ENCODE measurements around the gene PCCA. TPM values are rescaled to one million over a fixed set of nuclear protein-coding genes. Genes with fewer than 3 reads are reported as not detected.

PCCA gene
- total and polyA plus RNA-seq, 7 donors, result 18.0 to 45.6 (median 42.8) TPM

GRCh38 chr13:100545684-100546061, 456.8 kb downstream of the PCCA start:
- Histone ChIP-seq H3K27ac (no peak overlapping the region), H3K4me3 (no peak overlapping the region), H3K36me3 (no peaks in the 10 kb centered on the region), H3K27me3 (no peaks in the 10 kb centered on the region), H3K4me1 (peaks cover 2 to 46% (median 28%) of the 10 kb centered on the region in 4 donors), H3K9me3 (no peaks in the 10 kb centered on the region)
- DNase-seq, result no peak
- intact Hi-C loops (cut with DNase I), result loop anchor here (5.0 kb wide), 1 partner anchor 42 kb away; the partner anchor contains the start of gene GGACT
- TF ChIP-seq POLR2AphosphoS5 (IDR thresholded peaks at IDR 0.05) (no peak), POLR2A (IDR thresholded peaks at IDR 0.05) (no peak), EP300 (IDR thresholded peaks at IDR 0.05) (no peak)
- TF ChIP-seq, protein P1, sequence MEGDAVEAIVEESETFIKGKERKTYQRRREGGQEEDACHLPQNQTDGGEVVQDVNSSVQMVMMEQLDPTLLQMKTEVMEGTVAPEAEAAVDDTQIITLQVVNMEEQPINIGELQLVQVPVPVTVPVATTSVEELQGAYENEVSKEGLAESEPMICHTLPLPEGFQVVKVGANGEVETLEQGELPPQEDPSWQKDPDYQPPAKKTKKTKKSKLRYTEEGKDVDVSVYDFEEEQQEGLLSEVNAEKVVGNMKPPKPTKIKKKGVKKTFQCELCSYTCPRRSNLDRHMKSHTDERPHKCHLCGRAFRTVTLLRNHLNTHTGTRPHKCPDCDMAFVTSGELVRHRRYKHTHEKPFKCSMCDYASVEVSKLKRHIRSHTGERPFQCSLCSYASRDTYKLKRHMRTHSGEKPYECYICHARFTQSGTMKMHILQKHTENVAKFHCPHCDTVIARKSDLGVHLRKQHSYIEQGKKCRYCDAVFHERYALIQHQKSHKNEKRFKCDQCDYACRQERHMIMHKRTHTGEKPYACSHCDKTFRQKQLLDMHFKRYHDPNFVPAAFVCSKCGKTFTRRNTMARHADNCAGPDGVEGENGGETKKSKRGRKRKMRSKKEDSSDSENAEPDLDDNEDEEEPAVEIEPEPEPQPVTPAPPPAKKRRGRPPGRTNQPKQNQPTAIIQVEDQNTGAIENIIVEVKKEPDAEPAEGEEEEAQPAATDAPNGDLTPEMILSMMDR (IDR thresholded peaks at IDR 0.05), result no peak
- 90 to 93% methylated on average over 4 of the region's 4 CpGs for WGBS, 2 donors

DNA sequence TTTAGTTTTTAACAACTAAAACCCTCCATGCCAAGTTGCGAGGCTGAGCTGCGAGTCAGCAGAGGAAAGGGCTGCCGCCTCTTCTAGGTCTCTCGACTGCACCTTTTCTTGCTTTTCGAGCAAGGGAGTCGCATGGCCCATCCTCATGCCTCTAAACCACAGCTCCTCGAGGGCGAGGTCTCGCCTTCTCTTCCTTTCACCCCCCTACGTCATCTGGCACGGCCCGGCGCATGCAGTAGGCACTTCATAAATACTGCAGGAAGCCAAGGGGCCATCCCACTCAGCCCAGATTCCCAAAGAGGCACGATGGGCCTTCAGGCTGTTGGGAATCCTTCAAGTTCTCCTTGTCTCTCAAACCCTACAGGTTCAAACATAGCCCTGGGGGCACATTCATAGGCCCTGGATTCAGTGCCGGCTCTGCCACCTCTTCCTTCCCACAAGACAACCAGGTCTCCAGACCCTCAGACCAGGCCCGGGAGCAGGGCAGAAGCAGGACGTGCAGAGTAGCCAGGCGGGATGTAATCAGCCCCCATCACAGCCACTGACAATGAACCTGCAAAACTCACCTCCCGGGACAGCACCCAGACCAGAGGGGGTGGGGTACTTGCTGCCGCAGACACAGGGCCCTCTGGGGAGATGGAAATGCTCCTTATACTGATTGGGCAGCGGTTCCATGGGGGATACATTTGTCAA, 458.0 kb downstream of the PCCA start:
- H3K36me3 ChIP-seq, result no peaks in the 10 kb centered on the region
- TF ChIP-seq EP300 (IDR thresholded peaks at IDR 0.05) (no peak), POLR2A (IDR thresholded peaks at IDR 0.05) (no peak), POLR2AphosphoS5 (IDR thresholded peaks at IDR 0.05) (no peak)
- TF ChIP-seq, protein P1 (IDR thresholded peaks at IDR 0.05), result no peak
- WGBS, 2 donors, result 96% methylated on average over 21 of the region's 21 CpGs
- H3K27me3 ChIP-seq, result no peaks in the 10 kb centered on the region
- intact Hi-C loops (cut with DNase I), result loop anchor here (5.0 kb wide), 1 partner anchor 40 kb away; the partner anchor contains the start of gene GGACT
- H3K9me3 ChIP-seq, result no peaks in the 10 kb centered on the region
- peaks cover 2 to 47% (median 28%) of the 10 kb centered on the region in 4 donors for H3K4me1 ChIP-seq
- H3K4me3 ChIP-seq, result no peak overlapping the region
- DNase-seq, result no peak
- peak overlapping the region in 3 of 4 donors; percentile 71 to 78 (median 76) for H3K27ac ChIP-seq

DNA sequence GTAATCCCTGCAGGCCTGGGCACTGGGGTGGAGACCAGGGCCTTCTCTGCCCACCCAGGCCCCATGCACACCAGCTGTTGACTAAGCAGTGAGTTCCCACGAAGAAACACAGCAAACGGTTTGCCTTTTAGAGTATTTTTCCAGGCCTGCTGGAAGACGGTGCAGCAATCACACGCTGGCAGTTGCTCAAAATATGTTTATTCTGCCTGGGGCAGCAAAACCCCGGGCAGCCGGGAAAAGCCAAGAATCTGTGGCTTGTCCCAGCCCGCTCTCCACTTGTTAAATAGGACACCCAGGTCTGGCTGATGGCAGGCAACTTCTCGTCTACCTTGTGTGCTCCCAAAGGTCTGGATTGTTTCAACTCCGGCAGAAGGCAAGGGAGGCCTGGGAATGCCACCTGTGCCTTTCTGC, 458.9 kb downstream of the PCCA start:
- no peaks in the 10 kb centered on the region for H3K36me3 ChIP-seq
- TF ChIP-seq, protein P1 (IDR thresholded peaks at IDR 0.05), result no peak
- TF ChIP-seq POLR2AphosphoS5 (IDR thresholded peaks at IDR 0.05), result peak; percentile 28 to 72 (median 58)
- intact Hi-C loops (cut with DNase I), result loop anchor here (5.0 kb wide), 1 partner anchor 40 kb away; the partner anchor contains the start of gene GGACT
- H3K4me1 ChIP-seq, result peaks cover 2 to 47% (median 28%) of the 10 kb centered on the region in 4 donors
- H3K4me3 ChIP-seq, result no peak overlapping the region
- peak overlapping the region in 3 of 4 donors; percentile 71 to 78 (median 76) for H3K27ac ChIP-seq
- 82 to 90% methylated on average over 9 of the region's 9 CpGs for WGBS, 2 donors
- no peaks in the 10 kb centered on the region for H3K27me3 ChIP-seq
- H3K9me3 ChIP-seq, result no peaks in the 10 kb centered on the region
- DNase-seq, result no peak

GRCh38 chr13:100549316-100549715, 460.4 kb downstream of the PCCA start:
- Histone ChIP-seq H3K27ac (peak overlapping the region in 1 of 4 donors; percentile 69), H3K4me3 (no peak overlapping the region), H3K4me1 (peaks cover 2 to 47% (median 28%) of the 10 kb centered on the region in 4 donors), H3K27me3 (no peaks in the 10 kb centered on the region), H3K9me3 (no peaks in the 10 kb centered on the region), H3K36me3 (no peaks in the 10 kb centered on the region)
- 95% methylated on average over 9 of the region's 9 CpGs for WGBS, 2 donors
- intact Hi-C loops (cut with DNase I), result loop anchor here (5.0 kb wide), 1 partner anchor 38 kb away; the partner anchor contains the start of gene GGACT
- TF ChIP-seq POLR2A (IDR thresholded peaks at IDR 0.05), result no peak
- DNase-seq, result no peak

DNA sequence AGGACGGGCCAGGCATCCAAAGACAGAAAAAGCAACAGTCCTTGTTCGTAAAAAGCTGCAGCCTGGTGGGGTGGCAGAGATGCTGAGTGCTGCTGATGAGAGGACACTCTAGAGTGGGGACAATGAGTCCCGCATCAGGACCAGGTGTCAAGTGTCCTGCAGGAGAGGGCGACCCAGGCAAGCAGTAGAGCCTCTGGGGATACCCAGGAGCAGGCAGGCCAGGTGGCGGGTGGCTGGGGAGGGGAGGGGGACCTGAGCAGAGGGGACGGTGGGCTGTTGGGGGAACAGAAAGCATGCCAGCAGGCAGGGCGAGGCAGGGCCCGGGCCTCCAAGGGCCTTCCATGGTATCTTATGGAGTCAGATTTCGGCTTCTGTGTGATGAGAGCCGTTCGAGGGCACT, 463.9 kb downstream of the PCCA start:
- peaks cover 0 to 27% (median 17%) of the 10 kb centered on the region in 4 donors for H3K4me1 ChIP-seq
- no peak for TF ChIP-seq EP300 (IDR thresholded peaks at IDR 0.05)
- TF ChIP-seq POLR2AphosphoS5 (IDR thresholded peaks at IDR 0.05), result no peak
- TF ChIP-seq, protein P1 (IDR thresholded peaks at IDR 0.05), result no peak
- no peak for TF ChIP-seq POLR2A (IDR thresholded peaks at IDR 0.05)
- DNase-seq, result no peak
- no peaks in the 10 kb centered on the region for H3K27me3 ChIP-seq
- WGBS, 2 donors, result 95 to 96% methylated on average over 11 of the region's 11 CpGs
- no peak overlapping the region for H3K4me3 ChIP-seq
- intact Hi-C loops (cut with DNase I), result no loop called here
- no peaks in the 10 kb centered on the region for H3K9me3 ChIP-seq
- H3K36me3 ChIP-seq, result no peaks in the 10 kb centered on the region
- H3K27ac ChIP-seq, result no peak overlapping the region
